ENCODE data around the gene TFAP2A.

Gene TFAP2A

DNA sequence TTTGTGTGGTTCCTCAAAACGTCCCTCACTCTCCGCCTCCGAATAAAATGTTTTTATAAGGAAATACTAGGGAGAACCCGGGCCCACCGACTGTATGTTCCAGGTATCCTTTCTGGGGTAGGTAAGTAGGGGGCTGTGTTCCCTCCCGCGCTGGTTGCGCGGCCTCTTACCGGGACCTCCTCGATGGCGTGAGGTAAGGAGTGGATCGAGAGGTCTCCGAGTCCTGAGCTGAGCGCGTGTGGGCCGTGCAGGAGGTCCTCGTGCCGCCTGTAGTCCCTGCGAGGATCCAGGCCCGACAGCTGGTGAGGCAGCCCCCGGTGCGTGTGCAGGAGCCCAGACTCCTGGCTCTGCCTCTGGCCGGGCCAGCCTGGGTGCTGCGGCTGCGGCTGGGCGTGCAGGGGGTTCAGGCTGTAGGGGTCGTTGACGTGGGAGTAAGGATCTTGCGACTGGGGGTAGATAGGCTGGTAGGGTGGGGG lies 5.1 kb downstream of the TFAP2A start (continued):
- TF ChIP-seq, protein P1, sequence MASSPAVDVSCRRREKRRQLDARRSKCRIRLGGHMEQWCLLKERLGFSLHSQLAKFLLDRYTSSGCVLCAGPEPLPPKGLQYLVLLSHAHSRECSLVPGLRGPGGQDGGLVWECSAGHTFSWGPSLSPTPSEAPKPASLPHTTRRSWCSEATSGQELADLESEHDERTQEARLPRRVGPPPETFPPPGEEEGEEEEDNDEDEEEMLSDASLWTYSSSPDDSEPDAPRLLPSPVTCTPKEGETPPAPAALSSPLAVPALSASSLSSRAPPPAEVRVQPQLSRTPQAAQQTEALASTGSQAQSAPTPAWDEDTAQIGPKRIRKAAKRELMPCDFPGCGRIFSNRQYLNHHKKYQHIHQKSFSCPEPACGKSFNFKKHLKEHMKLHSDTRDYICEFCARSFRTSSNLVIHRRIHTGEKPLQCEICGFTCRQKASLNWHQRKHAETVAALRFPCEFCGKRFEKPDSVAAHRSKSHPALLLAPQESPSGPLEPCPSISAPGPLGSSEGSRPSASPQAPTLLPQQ (tag by site-specific recombination; IDR thresholded peaks at IDR 0.05) = peak; percentile 52
- TF ChIP-seq, protein P2, sequence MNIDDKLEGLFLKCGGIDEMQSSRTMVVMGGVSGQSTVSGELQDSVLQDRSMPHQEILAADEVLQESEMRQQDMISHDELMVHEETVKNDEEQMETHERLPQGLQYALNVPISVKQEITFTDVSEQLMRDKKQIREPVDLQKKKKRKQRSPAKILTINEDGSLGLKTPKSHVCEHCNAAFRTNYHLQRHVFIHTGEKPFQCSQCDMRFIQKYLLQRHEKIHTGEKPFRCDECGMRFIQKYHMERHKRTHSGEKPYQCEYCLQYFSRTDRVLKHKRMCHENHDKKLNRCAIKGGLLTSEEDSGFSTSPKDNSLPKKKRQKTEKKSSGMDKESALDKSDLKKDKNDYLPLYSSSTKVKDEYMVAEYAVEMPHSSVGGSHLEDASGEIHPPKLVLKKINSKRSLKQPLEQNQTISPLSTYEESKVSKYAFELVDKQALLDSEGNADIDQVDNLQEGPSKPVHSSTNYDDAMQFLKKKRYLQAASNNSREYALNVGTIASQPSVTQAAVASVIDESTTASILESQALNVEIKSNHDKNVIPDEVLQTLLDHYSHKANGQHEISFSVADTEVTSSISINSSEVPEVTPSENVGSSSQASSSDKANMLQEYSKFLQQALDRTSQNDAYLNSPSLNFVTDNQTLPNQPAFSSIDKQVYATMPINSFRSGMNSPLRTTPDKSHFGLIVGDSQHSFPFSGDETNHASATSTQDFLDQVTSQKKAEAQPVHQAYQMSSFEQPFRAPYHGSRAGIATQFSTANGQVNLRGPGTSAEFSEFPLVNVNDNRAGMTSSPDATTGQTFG (tag by site-specific recombination; IDR thresholded peaks at IDR 0.05; ENCODE audit: borderline replicate concordance) = no peak
- TF ChIP-seq GLIS1 (tag by site-specific recombination; IDR thresholded peaks at IDR 0.05) (peak; percentile 95), ZFHX2 (tag by site-specific recombination; conservative IDR thresholded peaks at IDR 0.05) (peak; percentile 64), ZNF433 (tag by site-specific recombination; IDR thresholded peaks at IDR 0.05; ENCODE audit: low read depth) (no peak)
- TF ChIP-seq, protein P3, sequence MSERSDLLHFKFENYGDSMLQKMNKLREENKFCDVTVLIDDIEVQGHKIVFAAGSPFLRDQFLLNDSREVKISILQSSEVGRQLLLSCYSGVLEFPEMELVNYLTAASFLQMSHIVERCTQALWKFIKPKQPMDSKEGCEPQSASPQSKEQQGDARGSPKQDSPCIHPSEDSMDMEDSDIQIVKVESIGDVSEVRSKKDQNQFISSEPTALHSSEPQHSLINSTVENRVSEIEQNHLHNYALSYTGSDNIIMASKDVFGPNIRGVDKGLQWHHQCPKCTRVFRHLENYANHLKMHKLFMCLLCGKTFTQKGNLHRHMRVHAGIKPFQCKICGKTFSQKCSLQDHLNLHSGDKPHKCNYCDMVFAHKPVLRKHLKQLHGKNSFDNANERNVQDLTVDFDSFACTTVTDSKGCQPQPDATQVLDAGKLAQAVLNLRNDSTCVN (tag by site-specific recombination; optimal IDR thresholded peaks at IDR 0.05) = peak; percentile 40

DNA sequence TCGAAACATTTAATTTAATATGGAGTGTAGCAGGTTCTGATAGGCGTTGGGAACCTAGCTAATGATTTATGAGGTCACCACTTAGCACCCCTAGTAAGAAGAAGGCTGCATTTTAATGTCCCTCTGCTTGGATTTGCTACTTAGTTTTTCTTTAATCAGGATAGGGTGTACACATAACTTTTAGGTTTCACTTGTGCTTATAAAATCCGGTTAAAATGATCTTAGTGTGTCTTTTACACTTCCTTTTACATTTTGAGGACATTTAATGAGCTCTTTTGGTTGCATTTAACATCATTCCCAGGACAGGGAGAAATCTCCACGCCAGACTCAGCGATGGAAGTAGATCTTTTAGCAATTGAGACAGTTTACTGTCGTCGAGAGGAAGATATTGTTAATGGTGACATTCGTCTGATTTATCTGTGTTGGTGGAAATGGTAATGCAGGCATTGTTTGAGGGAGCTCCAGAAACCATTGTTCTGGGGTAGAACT lies 5.6 kb downstream of the TFAP2A start:
- Histone ChIP-seq H3K9me3 (ENCODE audit: control insufficient read depth, insufficient read depth, low read depth, low read length) (no peaks in the 10 kb centered on the region), H3K4me3 (ENCODE audit: low read depth, low read length) (peak overlapping the region; percentile 88), H3K36me3 (ENCODE audit: control insufficient read depth in 2 of 2, insufficient read depth in 1 of 2, low read length in 2 of 2) (peaks cover 3 to 39% of the 10 kb centered on the region in 2 experiments; a peak in 2 of 3 replicates), H3K27ac (ENCODE audit: extremely low read depth, low read depth, low read length) (peak overlapping the region; percentile 99), H3K4me1 (ENCODE audit: control insufficient read depth, insufficient read depth, low read length) (peaks cover 31% of the 10 kb centered on the region)
- ChIA-PET POLR2A (interaction anchor here (0.5 to 3.5 kb wide), 9 partner anchors 10 to 376 kb away, joined by 3 to 22 read pairs (median 4); no protein-coding TSS in a partner anchor), CTCF (interaction anchor here (0.6 to 2.2 kb wide), 4 partner anchors 17 to 376 kb away, joined by 3 to 8 read pairs (median 4); no protein-coding TSS in a partner anchor)
- TF ChIP-seq ZNF266 (tag by site-specific recombination; IDR thresholded peaks at IDR 0.05; ENCODE audit: low read depth) (no peak), ZNF19 (tag by site-specific recombination; IDR thresholded peaks at IDR 0.05; ENCODE audit: low read depth) (no peak), HOXD13 (CRISPR knock-in tag; IDR thresholded peaks at IDR 0.05; ENCODE audit: borderline replicate concordance) (no peak), GFI1B (tag by site-specific recombination; IDR thresholded peaks at IDR 0.05) (peak; percentile 69), ZEB2 (tag by site-specific recombination; IDR thresholded peaks at IDR 0.05) (no peak), ZNF561 (tag by site-specific recombination; IDR thresholded peaks at IDR 0.05; ENCODE audit: borderline replicate concordance) (peak; percentile 12; the same call in 1 of the 2 replicates), KLF9 (tag by site-specific recombination; IDR thresholded peaks at IDR 0.05; ENCODE audit: low read depth) (no peak), ZNF548 (tag by site-specific recombination; IDR thresholded peaks at IDR 0.05) (no peak), ZNF600 (tag by site-specific recombination; IDR thresholded peaks at IDR 0.05) (no peak; the same call in 1 of the 2 replicates), ZNF112 (tag by site-specific recombination; IDR thresholded peaks at IDR 0.05) (no peak), ZNF654 (tag by site-specific recombination; IDR thresholded peaks at IDR 0.05; ENCODE audit: low read depth) (no peak), MZF1 (tag by site-specific recombination; IDR thresholded peaks at IDR 0.05; ENCODE audit: borderline replicate concordance) (no peak), OSR2 (tag by site-specific recombination; IDR thresholded peaks at IDR 0.05) (peak; percentile 54; the same call in 1 of the 2 replicates), ZNF138 (tag by site-specific recombination; IDR thresholded peaks at IDR 0.05; ENCODE audit: borderline replicate concordance) (no peak)
- TF ChIP-seq, protein P4, sequence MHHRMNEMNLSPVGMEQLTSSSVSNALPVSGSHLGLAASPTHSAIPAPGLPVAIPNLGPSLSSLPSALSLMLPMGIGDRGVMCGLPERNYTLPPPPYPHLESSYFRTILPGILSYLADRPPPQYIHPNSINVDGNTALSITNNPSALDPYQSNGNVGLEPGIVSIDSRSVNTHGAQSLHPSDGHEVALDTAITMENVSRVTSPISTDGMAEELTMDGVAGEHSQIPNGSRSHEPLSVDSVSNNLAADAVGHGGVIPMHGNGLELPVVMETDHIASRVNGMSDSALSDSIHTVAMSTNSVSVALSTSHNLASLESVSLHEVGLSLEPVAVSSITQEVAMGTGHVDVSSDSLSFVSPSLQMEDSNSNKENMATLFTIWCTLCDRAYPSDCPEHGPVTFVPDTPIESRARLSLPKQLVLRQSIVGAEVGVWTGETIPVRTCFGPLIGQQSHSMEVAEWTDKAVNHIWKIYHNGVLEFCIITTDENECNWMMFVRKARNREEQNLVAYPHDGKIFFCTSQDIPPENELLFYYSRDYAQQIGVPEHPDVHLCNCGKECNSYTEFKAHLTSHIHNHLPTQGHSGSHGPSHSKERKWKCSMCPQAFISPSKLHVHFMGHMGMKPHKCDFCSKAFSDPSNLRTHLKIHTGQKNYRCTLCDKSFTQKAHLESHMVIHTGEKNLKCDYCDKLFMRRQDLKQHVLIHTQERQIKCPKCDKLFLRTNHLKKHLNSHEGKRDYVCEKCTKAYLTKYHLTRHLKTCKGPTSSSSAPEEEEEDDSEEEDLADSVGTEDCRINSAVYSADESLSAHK (tag by site-specific recombination; IDR thresholded peaks at IDR 0.05) = peak; percentile 86
- TF ChIP-seq, protein P2 (tag by site-specific recombination; IDR thresholded peaks at IDR 0.05; ENCODE audit: borderline replicate concordance) = no peak
- TF ChIP-seq, protein P5, sequence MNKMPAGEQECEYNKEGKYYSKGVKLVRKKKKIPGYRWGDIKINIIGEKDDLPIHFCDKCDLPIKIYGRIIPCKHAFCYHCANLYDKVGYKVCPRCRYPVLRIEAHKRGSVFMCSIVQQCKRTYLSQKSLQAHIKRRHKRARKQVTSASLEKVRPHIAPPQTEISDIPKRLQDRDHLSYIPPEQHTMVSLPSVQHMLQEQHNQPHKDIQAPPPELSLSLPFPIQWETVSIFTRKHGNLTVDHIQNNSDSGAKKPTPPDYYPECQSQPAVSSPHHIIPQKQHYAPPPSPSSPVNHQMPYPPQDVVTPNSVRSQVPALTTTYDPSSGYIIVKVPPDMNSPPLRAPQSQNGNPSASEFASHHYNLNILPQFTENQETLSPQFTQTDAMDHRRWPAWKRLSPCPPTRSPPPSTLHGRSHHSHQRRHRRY (tag by site-specific recombination; IDR thresholded peaks at IDR 0.05) = no peak
- TF ChIP-seq, protein P6, sequence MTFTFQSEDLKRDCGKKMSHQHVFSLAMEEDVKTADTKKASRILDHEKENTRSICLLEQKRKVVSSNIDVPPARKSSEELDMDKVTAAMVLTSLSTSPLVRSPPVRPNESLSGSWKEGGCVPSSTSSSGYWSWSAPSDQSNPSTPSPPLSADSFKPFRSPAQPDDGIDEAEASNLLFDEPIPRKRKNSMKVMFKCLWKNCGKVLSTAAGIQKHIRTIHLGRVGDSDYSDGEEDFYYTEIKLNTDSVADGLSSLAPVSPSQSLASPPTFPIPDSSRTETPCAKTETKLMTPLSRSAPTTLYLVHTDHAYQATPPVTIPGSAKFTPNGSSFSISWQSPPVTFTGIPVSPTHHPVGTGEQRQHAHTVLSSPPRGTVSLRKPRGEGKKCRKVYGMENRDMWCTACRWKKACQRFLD (tag by site-specific recombination; IDR thresholded peaks at IDR 0.05) = no peak

Measured in HEK293 (cell line).